Spleen (tissue), 7 donors: ENCODE data around the gene LPP.

Experiments used
- CTCF ChIP-seq, 11 experiments: fragments of 200-600 bp in 7 of 11; fragments of 450-650 bp in 4 of 11; sonication (generic) in 4 of 11; IDR thresholded peaks in 8 of 11; conservative IDR thresholded peaks in 3 of 11; 1 replicate in 7 of 11; 2 replicates in 4 of 11; pipeline versions ENCODE4 v1.4.0 to v1.8.0; 2016 to 2021; ENCODE audit warnings: antibody characterized with exemption in 11 of 11, inconsistent platforms in 4 of 11, mild to moderate bottlenecking in 1 of 11
- POLR2A ChIP-seq, 3 donors: fragments of 450-650 bp; IDR thresholded peaks; one replicate each; pipeline ENCODE4 v1.5.1; 2017; ENCODE audit warnings: antibody characterized with exemption in 3 of 3, mild to moderate bottlenecking in 1 of 3
- POLR2AphosphoS5 ChIP-seq, 3 donors: sonication (generic); formaldehyde crosslinking; IDR thresholded peaks; one replicate each; pipeline ENCODE4 v1.5.1; 2017; ENCODE audit warnings: antibody characterized with exemption in 3 of 3
- donor health status: DM: no; HTN: no; CAD: no; lungs with moderate emphysema.
- donor health status: DM: no; HTN: no; CAD: no.
- donor health status: DM: no; HTN: no; CAD: no.

- TF ChIP-seq POLR2A (IDR thresholded peaks at IDR 0.05) (no peak), CTCF (IDR thresholded peaks at IDR 0.05 in 8 of 11, conservative IDR thresholded peaks at IDR 0.05 in 3 of 11) (no peak), POLR2AphosphoS5 (IDR thresholded peaks at IDR 0.05) (no peak)
Measured at GRCh38 chr3:188683032-188683521, 529.1 kb downstream of the LPP start.
